WTC11 (cell line): ENCODE measurements around the gene PRKX. TPM values are rescaled to one million over a fixed set of nuclear protein-coding genes. Genes with fewer than 3 reads are reported as not detected.
"Not testable (repeated sequence)": the region's sequence is repeated elsewhere in the genome, so short reads cannot be mapped to it uniquely, and the experiment has no call there.

Experiments used
- ATAC-seq: fragments of 200-7000 bp; cut with Tn5 transposase; 2 replicates; pipeline ENCODE4 v1.10.0; 2021; ENCODE audit warnings: mild to moderate bottlenecking, moderate library complexity
- CTCF ChIA-PET: fragments of 300-600 bp; sonication (Branson Sonifier 250); formaldehyde crosslinking; loops from one replicate; lab custom pipeline; 2021; ENCODE audit warnings: antibody characterized with exemption; lab: Charles Lee
- POLR2A ChIA-PET: fragments of 350-600 bp; sonication (Branson Sonifier 250); formaldehyde crosslinking; loops from one replicate; lab custom pipeline; 2021; ENCODE audit warnings: antibody characterized with exemption; lab: Charles Lee
- DNase-seq: peaks from one replicate; pipeline ENCODE4 v3.0.0; 2021; ENCODE audit warnings: low spot score
- H3K27ac Mint-ChIP-seq: 2 replicates; pipeline ENCODE4 v1.8.0; 2021; ENCODE audit warnings: mixed read lengths
- H3K27me3 Mint-ChIP-seq: 2 replicates; pipeline ENCODE4 v1.8.0; 2021; ENCODE audit warnings: low read depth, mild to moderate bottlenecking, moderate library complexity, mixed read lengths
- H3K36me3 Mint-ChIP-seq: 2 replicates; pipeline ENCODE4 v1.8.0; 2021; ENCODE audit warnings: mixed read lengths
- H3K4me1 Mint-ChIP-seq: 2 replicates; pipeline ENCODE4 v1.8.0; 2022; ENCODE audit warnings: mixed read lengths
- H3K4me3 Mint-ChIP-seq: 2 replicates; pipeline ENCODE4 v1.8.0; 2021; ENCODE audit warnings: mild to moderate bottlenecking, moderate library complexity, mixed read lengths
- H3K9me3 Mint-ChIP-seq: 2 replicates; pipeline ENCODE4 v1.8.0; 2021; ENCODE audit warnings: mixed read lengths
- CBFB ChIP-seq: sonication (generic); formaldehyde crosslinking; IDR thresholded peaks from 2 replicates; pipeline ENCODE4 v1.8.1; 2022; ENCODE audit warnings: mild to moderate bottlenecking, low read depth, missing genetic modification reagents
- EMX1 ChIP-seq: fragments of 250-450 bp; sonication (Bioruptor Pico); IDR thresholded peaks from 2 replicates; pipeline ENCODE4 v1.8.0; 2021; ENCODE audit warnings: mild to moderate bottlenecking
- GTF2I ChIP-seq: fragments of 250-450 bp; sonication (Bioruptor Pico); conservative IDR thresholded peaks from 2 replicates; pipeline ENCODE4 v1.4.0; 2021; ENCODE audit warnings: mild to moderate bottlenecking
- IRF1 ChIP-seq: sonication (generic); formaldehyde crosslinking; IDR thresholded peaks from 2 replicates; pipeline ENCODE4 v1.8.0; 2023; ENCODE audit warnings: missing genetic modification reagents
- IRF2 ChIP-seq: sonication (generic); formaldehyde crosslinking; IDR thresholded peaks from 2 replicates; pipeline ENCODE4 v1.8.0; 2022; ENCODE audit warnings: low read depth, missing genetic modification reagents, borderline replicate concordance
- JUN ChIP-seq: sonication (generic); formaldehyde crosslinking; IDR thresholded peaks from 2 replicates; pipeline ENCODE4 v1.8.0; 2023; ENCODE audit warnings: mild to moderate bottlenecking, missing genetic modification reagents
- MXD4 ChIP-seq: fragments of 250-450 bp; sonication (Bioruptor Pico); IDR thresholded peaks from 2 replicates; pipeline ENCODE4 v1.8.0; 2021; ENCODE audit warnings: mild to moderate bottlenecking, moderate library complexity, borderline replicate concordance
- NFATC4 ChIP-seq: fragments of 250-450 bp; sonication (Bioruptor Pico); IDR thresholded peaks from 2 replicates; pipeline ENCODE4 v1.9.0; 2021; ENCODE audit warnings: mild to moderate bottlenecking
- TEAD1 ChIP-seq: sonication (generic); formaldehyde crosslinking; IDR thresholded peaks from 2 replicates; pipeline ENCODE4 v1.8.0; 2022; ENCODE audit warnings: mild to moderate bottlenecking, missing genetic modification reagents
- ZNF263 ChIP-seq: sonication (generic); formaldehyde crosslinking; IDR thresholded peaks from 2 replicates; pipeline ENCODE4 v1.8.1; 2022; ENCODE audit warnings: low read depth, mild to moderate bottlenecking, moderate library complexity, missing genetic modification reagents
- total RNA-seq: library from RNA; stranded (reverse); gene quantifications from 3 replicates; pipeline ENCODE4 v1.2.3, GENCODE V29; 2021
- TF ChIP-seq, protein P1 (sequence below): sonication (generic); formaldehyde crosslinking; IDR thresholded peaks from 2 replicates; pipeline ENCODE4 v1.8.0; 2023; ENCODE audit warnings: missing genetic modification reagents, mild to moderate bottlenecking, borderline replicate concordance
- TF ChIP-seq, protein P2 (sequence below): sonication (generic); formaldehyde crosslinking; IDR thresholded peaks from 2 replicates; pipeline ENCODE4 v1.8.1; 2023; ENCODE audit warnings: mild to moderate bottlenecking, missing genetic modification reagents, moderate library complexity
- TF ChIP-seq, protein P3 (sequence below): sonication (generic); formaldehyde crosslinking; IDR thresholded peaks from 2 replicates; pipeline ENCODE4 v1.8.1; 2022; ENCODE audit warnings: low read depth, mild to moderate bottlenecking, moderate library complexity, missing genetic modification reagents, borderline replicate concordance

Gene PRKX
- total RNA-seq, 1 experiment from 2014 or later = 66.6 TPM

DNA sequence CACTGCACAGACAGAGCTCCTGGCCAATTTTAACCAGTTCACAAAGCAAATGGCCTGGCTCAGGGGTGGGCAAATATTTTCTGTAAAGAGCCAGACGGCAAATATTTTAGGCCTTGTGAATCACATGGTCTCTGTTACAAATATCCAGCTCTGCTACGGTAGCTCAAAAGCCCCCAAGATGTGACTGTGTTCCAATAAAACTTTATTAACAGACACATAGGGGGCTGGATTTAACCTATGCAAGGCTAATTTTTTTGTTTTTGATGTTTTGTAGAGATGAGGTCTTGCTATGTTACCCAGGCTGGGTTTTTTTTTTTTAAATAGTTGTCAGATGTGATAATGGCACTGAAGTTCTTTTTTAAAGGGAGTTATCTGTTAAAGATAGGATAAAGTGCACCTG, 65.4 kb downstream of the PRKX start:
- DNase-seq (no peak), ATAC-seq (no peak)
- Mint-ChIP-seq H3K36me3 (peaks cover 28% of the 10 kb centered on the region), H3K27ac (no peak overlapping the region), H3K9me3 (no peaks in the 10 kb centered on the region), H3K4me1 (no peaks in the 10 kb centered on the region), H3K4me3 (no peak overlapping the region), H3K27me3 (no peaks in the 10 kb centered on the region)
- TF ChIP-seq CBFB (CRISPR knock-in tag) = no peak
- no peak for TF ChIP-seq JUN (CRISPR knock-in tag)
- TF ChIP-seq MXD4 (CRISPR knock-in tag) = no peak
- TF ChIP-seq ZNF263 = no peak
- no peak for TF ChIP-seq IRF2
- no peak for TF ChIP-seq GTF2I
- ChIA-PET POLR2A (no interaction called here), CTCF (no interaction called here)

- H3K27me3 Mint-ChIP-seq, H3K4me3 Mint-ChIP-seq, POLR2A ChIA-PET, H3K9me3 Mint-ChIP-seq, CTCF ChIA-PET: not testable (repeated sequence)
- DNase-seq = peak; percentile 10
- Mint-ChIP-seq H3K27ac (peak overlapping the region; percentile 68), H3K4me1 (peaks cover 11% of the 10 kb centered on the region), H3K36me3 (peaks cover 16% of the 10 kb centered on the region)
- peak; percentile 65 for ATAC-seq
These were observed 73.4 kb downstream of the PRKX start for GRCh38 chrX:3639858-3640631.

GRCh38 chrX:3639236-3639635, 74.2 kb downstream of the PRKX start:
- Mint-ChIP-seq H3K36me3 (peaks cover 8% of the 10 kb centered on the region), H3K4me1 (peaks cover 11% of the 10 kb centered on the region), H3K27me3 (no peaks in the 10 kb centered on the region), H3K4me3 (no peak overlapping the region), H3K27ac (no peak overlapping the region), H3K9me3 (no peaks in the 10 kb centered on the region)
- ChIA-PET CTCF (no interaction called here), POLR2A (no interaction called here)
- ATAC-seq (no peak), DNase-seq (no peak)
- TF ChIP-seq, protein P1, sequence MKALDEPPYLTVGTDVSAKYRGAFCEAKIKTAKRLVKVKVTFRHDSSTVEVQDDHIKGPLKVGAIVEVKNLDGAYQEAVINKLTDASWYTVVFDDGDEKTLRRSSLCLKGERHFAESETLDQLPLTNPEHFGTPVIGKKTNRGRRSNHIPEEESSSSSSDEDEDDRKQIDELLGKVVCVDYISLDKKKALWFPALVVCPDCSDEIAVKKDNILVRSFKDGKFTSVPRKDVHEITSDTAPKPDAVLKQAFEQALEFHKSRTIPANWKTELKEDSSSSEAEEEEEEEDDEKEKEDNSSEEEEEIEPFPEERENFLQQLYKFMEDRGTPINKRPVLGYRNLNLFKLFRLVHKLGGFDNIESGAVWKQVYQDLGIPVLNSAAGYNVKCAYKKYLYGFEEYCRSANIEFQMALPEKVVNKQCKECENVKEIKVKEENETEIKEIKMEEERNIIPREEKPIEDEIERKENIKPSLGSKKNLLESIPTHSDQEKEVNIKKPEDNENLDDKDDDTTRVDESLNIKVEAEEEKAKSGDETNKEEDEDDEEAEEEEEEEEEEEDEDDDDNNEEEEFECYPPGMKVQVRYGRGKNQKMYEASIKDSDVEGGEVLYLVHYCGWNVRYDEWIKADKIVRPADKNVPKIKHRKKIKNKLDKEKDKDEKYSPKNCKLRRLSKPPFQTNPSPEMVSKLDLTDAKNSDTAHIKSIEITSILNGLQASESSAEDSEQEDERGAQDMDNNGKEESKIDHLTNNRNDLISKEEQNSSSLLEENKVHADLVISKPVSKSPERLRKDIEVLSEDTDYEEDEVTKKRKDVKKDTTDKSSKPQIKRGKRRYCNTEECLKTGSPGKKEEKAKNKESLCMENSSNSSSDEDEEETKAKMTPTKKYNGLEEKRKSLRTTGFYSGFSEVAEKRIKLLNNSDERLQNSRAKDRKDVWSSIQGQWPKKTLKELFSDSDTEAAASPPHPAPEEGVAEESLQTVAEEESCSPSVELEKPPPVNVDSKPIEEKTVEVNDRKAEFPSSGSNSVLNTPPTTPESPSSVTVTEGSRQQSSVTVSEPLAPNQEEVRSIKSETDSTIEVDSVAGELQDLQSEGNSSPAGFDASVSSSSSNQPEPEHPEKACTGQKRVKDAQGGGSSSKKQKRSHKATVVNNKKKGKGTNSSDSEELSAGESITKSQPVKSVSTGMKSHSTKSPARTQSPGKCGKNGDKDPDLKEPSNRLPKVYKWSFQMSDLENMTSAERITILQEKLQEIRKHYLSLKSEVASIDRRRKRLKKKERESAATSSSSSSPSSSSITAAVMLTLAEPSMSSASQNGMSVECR (CRISPR knock-in tag) = no peak
- TF ChIP-seq NFATC4 (CRISPR knock-in tag) (no peak), TEAD1 (CRISPR knock-in tag) (no peak), EMX1 (no peak), IRF1 (CRISPR knock-in tag) (no peak)
- TF ChIP-seq, protein P2, sequence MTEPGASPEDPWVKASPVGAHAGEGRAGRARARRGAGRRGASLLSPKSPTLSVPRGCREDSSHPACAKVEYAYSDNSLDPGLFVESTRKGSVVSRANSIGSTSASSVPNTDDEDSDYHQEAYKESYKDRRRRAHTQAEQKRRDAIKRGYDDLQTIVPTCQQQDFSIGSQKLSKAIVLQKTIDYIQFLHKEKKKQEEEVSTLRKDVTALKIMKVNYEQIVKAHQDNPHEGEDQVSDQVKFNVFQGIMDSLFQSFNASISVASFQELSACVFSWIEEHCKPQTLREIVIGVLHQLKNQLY (CRISPR knock-in tag) = no peak
- TF ChIP-seq, protein P3, sequence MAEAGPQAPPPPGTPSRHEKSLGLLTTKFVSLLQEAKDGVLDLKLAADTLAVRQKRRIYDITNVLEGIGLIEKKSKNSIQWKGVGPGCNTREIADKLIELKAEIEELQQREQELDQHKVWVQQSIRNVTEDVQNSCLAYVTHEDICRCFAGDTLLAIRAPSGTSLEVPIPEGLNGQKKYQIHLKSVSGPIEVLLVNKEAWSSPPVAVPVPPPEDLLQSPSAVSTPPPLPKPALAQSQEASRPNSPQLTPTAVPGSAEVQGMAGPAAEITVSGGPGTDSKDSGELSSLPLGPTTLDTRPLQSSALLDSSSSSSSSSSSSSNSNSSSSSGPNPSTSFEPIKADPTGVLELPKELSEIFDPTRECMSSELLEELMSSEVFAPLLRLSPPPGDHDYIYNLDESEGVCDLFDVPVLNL = no peak
